B cell (primary cell): Measurements from ENCODE around the gene CFAP61.

ENCODE experiments used
- CTCF ChIP-seq: fragments of 200-600 bp; IDR thresholded peaks from one replicate; pipeline ENCODE4 v1.8.0; 2022; ENCODE audit warnings: antibody characterized with exemption, mild to moderate bottlenecking
- EZH2 ChIP-seq: IDR thresholded peaks from 2 replicates; pipeline ENCODE4 v1.6.1; 2012; ENCODE audit warnings: borderline replicate concordance, low read depth, mild to moderate bottlenecking, moderate library complexity, low read length; ENCODE audit not compliant: insufficient read depth, poor library complexity, severe bottlenecking

- no peak for TF ChIP-seq CTCF
- no peak for TF ChIP-seq EZH2
These were observed 307.3 kb downstream of the CFAP61 start for GRCh38 chr20:20359628-20360027.
